Vagina (tissue), 2 donors: Measurements from ENCODE around the gene NFIX. TPM values are rescaled to one million over a fixed set of nuclear protein-coding genes. Genes with fewer than 3 reads are reported as not detected.

Experiments used
- DNase-seq, 2 donors: peaks; one replicate each; pipeline ENCODE4 v3.0.0-alpha.2; 2017; ENCODE audit errors: extremely low spot score in 2 of 2
- H3K27ac ChIP-seq: fragments of 200-600 bp; sonication (generic); one replicate; pipeline ENCODE4 v1.5.1; 2019
- H3K27me3 ChIP-seq: fragments of 200-600 bp; sonication (generic); one replicate; pipeline ENCODE4 v1.5.1; 2019
- H3K36me3 ChIP-seq, 2 donors: fragments of 200-600 bp; sonication (generic); one replicate each; pipeline ENCODE4 v1.5.1; 2017 to 2019
- H3K4me1 ChIP-seq: fragments of 200-600 bp; sonication (generic); one replicate; pipeline ENCODE4 v1.5.1; 2019
- H3K4me3 ChIP-seq, 2 donors: fragments of 200-600 bp; sonication (generic); 1 replicate in 1 of 2; 2 replicates in 1 of 2; pipeline ENCODE4 v1.5.1; 2016 to 2019
- H3K9me3 ChIP-seq: fragments of 200-600 bp; sonication (generic); one replicate; pipeline ENCODE4 v1.5.1; 2019
- POLR2A ChIP-seq, 2 donors: fragments of 450-650 bp; IDR thresholded peaks; one replicate each; pipeline ENCODE4 v1.6.1; 2017; ENCODE audit warnings: antibody characterized with exemption in 2 of 2, mild to moderate bottlenecking in 2 of 2, moderate library complexity in 2 of 2
- POLR2AphosphoS5 ChIP-seq, 2 donors: sonication (generic); formaldehyde crosslinking; IDR thresholded peaks; one replicate each; pipeline ENCODE4 v1.9.0; 2017; ENCODE audit warnings: antibody characterized with exemption in 2 of 2, mild to moderate bottlenecking in 2 of 2, low read depth in 1 of 2; ENCODE audit not compliant: insufficient read depth in 1 of 2
- intact Hi-C: fragments of 100-400 bp; cut with DNase I; formaldehyde crosslinking; loops from one replicate; pipeline ENCODE4 v1.15.1; 2023
- total RNA-seq: library from RNA; depleted of rRNA; stranded (reverse); fragments of >200 nt; gene quantifications from one replicate; pipeline ENCODE4 v1.2.3, GENCODE V29; 2016
- TF ChIP-seq, protein P1 (sequence below), 3 experiments: fragments of 450-650 bp in 2 of 3; fragments of 200-600 bp in 1 of 3; sonication (generic) in 1 of 3; IDR thresholded peaks; one replicate each; pipeline ENCODE4 v1.5.1; 2017 to 2019; ENCODE audit warnings: antibody characterized with exemption in 3 of 3, mild to moderate bottlenecking in 2 of 3, moderate library complexity in 2 of 3

Gene NFIX
- total RNA-seq, 1 donor from 2014 or later: 81.8 TPM

- TF ChIP-seq POLR2A (IDR thresholded peaks at IDR 0.05): no peak
- TF ChIP-seq POLR2AphosphoS5 (IDR thresholded peaks at IDR 0.05; ENCODE audit: insufficient read depth in 1 of 2, low read depth in 1 of 2): peak in 1 of 2 donors; percentile 37
- Histone ChIP-seq H3K36me3 (no peaks in the 10 kb centered on the region), H3K9me3 (no peaks in the 10 kb centered on the region), H3K4me1 (peaks cover 82% of the 10 kb centered on the region), H3K4me3 (peak overlapping the region; percentile 6 to 21), H3K27ac (peak overlapping the region; percentile 90), H3K27me3 (no peaks in the 10 kb centered on the region)
- intact Hi-C loops: no loop called here
- DNase-seq: no peak
Measured at GRCh38 chr19:13095934-13096927, 101.0 kb downstream of the NFIX start.

GRCh38 chr19:13097033-13097462 is 101.8 kb downstream of the NFIX start:
- no peaks in the 10 kb centered on the region for H3K9me3 ChIP-seq
- H3K27me3 ChIP-seq: no peaks in the 10 kb centered on the region
- DNase-seq: no peak
- peaks cover 82% of the 10 kb centered on the region for H3K4me1 ChIP-seq
- TF ChIP-seq, protein P1, sequence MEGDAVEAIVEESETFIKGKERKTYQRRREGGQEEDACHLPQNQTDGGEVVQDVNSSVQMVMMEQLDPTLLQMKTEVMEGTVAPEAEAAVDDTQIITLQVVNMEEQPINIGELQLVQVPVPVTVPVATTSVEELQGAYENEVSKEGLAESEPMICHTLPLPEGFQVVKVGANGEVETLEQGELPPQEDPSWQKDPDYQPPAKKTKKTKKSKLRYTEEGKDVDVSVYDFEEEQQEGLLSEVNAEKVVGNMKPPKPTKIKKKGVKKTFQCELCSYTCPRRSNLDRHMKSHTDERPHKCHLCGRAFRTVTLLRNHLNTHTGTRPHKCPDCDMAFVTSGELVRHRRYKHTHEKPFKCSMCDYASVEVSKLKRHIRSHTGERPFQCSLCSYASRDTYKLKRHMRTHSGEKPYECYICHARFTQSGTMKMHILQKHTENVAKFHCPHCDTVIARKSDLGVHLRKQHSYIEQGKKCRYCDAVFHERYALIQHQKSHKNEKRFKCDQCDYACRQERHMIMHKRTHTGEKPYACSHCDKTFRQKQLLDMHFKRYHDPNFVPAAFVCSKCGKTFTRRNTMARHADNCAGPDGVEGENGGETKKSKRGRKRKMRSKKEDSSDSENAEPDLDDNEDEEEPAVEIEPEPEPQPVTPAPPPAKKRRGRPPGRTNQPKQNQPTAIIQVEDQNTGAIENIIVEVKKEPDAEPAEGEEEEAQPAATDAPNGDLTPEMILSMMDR (IDR thresholded peaks at IDR 0.05): no peak
- no peak for TF ChIP-seq POLR2AphosphoS5 (IDR thresholded peaks at IDR 0.05; ENCODE audit: insufficient read depth in 1 of 2, low read depth in 1 of 2)
- no peak for TF ChIP-seq POLR2A (IDR thresholded peaks at IDR 0.05)
- H3K27ac ChIP-seq: peak overlapping the region; percentile 90
- intact Hi-C loops: no loop called here
- no peaks in the 10 kb centered on the region for H3K36me3 ChIP-seq
- H3K4me3 ChIP-seq: peak overlapping the region; percentile 36 to 39

DNA sequence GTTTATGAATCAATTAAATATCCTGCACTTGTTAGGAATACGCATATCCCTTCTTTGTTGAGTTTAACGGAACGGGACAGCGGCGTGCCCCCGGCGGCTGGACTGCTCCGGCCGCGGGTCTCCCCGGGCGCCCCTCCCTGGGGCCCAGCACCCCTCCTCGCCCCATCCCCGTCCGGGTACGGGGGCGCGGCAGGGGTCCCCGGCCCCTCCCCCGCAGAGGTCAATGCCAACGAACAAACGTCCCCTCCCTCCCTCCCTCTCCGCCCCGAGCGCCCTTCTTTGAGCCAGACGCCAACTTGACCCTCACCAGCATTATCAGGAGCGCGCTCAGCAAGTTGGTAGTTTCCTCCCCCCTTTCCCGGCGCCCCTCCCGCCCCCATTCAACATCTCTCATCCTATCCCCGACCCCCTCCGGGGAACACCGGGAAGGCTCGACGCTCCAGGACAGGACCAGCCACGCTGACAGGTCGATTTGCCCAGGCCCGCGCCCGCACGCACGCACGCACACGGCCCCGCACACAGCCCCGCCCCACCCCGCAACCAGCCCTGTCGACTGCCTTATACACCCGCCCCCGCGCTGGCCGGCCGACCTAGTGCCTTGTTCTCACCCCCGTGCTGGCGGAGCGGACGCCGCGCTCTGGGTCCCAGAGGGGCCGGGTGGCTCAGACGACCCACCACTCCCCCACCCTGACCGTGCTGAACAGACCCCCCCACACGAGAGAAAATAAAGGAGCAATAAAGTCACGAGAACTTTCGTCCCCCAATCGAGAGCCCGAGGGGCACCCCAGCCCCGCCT is 102.4 kb downstream of the NFIX start:
- intact Hi-C loops: no loop called here
- no peaks in the 10 kb centered on the region for H3K27me3 ChIP-seq
- no peaks in the 10 kb centered on the region for H3K36me3 ChIP-seq
- peaks cover 82% of the 10 kb centered on the region for H3K4me1 ChIP-seq
- H3K27ac ChIP-seq: peak overlapping the region; percentile 90
- H3K4me3 ChIP-seq: peak overlapping the region; percentile 36 to 39
- no peaks in the 10 kb centered on the region for H3K9me3 ChIP-seq
- DNase-seq: no peak
- TF ChIP-seq POLR2A (IDR thresholded peaks at IDR 0.05): no peak
- TF ChIP-seq, protein P1 (IDR thresholded peaks at IDR 0.05): no peak
- no peak for TF ChIP-seq POLR2AphosphoS5 (IDR thresholded peaks at IDR 0.05; ENCODE audit: insufficient read depth in 1 of 2, low read depth in 1 of 2)

DNA sequence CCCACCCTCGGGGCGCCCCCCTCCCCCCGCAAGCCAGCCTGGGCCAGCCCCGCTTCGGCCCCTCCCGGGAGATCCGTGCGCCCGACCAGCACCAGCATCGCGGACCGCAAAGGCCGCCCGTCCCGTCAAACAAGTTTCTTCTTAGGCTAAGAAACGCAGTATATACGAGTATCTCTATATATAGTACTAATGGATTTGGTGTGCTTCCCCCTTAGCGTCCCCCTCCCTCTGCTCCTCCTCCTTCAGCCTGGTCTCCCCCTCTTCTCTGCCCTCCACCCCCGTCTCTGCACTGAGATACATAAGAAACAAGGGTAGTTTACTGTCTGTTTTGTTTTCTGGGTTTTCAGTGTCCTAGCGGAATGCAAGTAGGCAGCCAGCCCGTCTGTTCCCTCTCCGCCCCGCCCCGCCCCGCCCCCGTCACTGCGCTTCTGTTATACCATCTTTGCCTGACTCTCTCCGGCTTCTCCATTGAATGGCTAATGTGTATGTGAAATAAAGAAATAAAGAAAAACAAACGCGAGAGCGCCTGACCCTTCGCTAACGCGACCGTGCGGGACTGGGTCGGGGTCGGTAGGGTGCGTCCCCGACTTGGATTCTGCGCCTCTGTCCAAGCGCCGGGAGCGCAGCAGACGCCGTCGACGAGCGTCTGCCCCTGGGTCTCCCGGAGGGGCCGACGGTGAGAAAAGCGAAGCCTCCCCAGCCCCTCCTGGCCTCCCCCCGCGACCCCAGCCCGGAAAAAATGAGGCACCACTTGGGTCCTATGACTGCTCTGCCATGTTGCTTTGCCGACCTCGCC is 103.2 kb downstream of the NFIX start:
- DNase-seq: no peak

More for the DNA sequence above, 103.2 kb downstream of the NFIX start:
- H3K4me1 ChIP-seq: peaks cover 82% of the 10 kb centered on the region
- peak overlapping the region; percentile 36 to 39 for H3K4me3 ChIP-seq
- H3K27me3 ChIP-seq: no peaks in the 10 kb centered on the region
- no peak for TF ChIP-seq POLR2AphosphoS5 (IDR thresholded peaks at IDR 0.05; ENCODE audit: insufficient read depth in 1 of 2, low read depth in 1 of 2)
- TF ChIP-seq, protein P1 (IDR thresholded peaks at IDR 0.05): no peak
- intact Hi-C loops: no loop called here
- no peaks in the 10 kb centered on the region for H3K9me3 ChIP-seq
- peak overlapping the region; percentile 90 for H3K27ac ChIP-seq
- H3K36me3 ChIP-seq: no peaks in the 10 kb centered on the region
